GM21423 (cell line): ENCODE data around the gene C2CD5.
"Not testable (repeated sequence)": the region's sequence is repeated elsewhere in the genome, so short reads cannot be mapped to it uniquely, and the experiment has no call there.

Experiments used
- ATAC-seq: cut with Tn5 transposase; IDR thresholded peaks from one replicate; pipeline ENCODE4 v1.9.1; 2021; ENCODE audit warnings: mild to moderate bottlenecking, moderate library complexity; ENCODE audit not compliant: unreplicated experiment

Gene C2CD5

GRCh38 chr12:22480814-22481213 is 63.5 kb downstream of the C2CD5 start:
- not testable (repeated sequence) for ATAC-seq

- no peak for ATAC-seq
These were observed 64.3 kb downstream of the C2CD5 start for GRCh38 chr12:22480016-22480415.

GRCh38 chr12:22477894-22478287 is 66.5 kb downstream of the C2CD5 start:
- ATAC-seq, result no peak

GRCh38 chr12:22477166-22477893 is 67.0 kb downstream of the C2CD5 start:
- ATAC-seq, result no peak

- ATAC-seq, result no peak
These were observed 68.2 kb downstream of the C2CD5 start for GRCh38 chr12:22476133-22476532.

- no peak for ATAC-seq
These were observed 69.2 kb downstream of the C2CD5 start for GRCh38 chr12:22474970-22475720.

- peak; percentile 53 for ATAC-seq
These were observed 71.1 kb downstream of the C2CD5 start for GRCh38 chr12:22473212-22473611.

- ATAC-seq, result no peak
These were observed 77.2 kb downstream of the C2CD5 start for GRCh38 chr12:22467190-22467589.

GRCh38 chr12:22463306-22463705 is 81.0 kb downstream of the C2CD5 start:
- no peak for ATAC-seq

GRCh38 chr12:22461786-22462185 is 82.6 kb downstream of the C2CD5 start:
- no peak for ATAC-seq

- ATAC-seq, result peak; percentile 66
These were observed 84.4 kb downstream of the C2CD5 start for GRCh38 chr12:22459838-22460490.

GRCh38 chr12:22458298-22458937 is 85.9 kb downstream of the C2CD5 start:
- ATAC-seq, result no peak

GRCh38 chr12:22457085-22457484 is 87.3 kb downstream of the C2CD5 start:
- ATAC-seq, result no peak

GRCh38 chr12:22453511-22453910 is 90.8 kb downstream of the C2CD5 start:
- ATAC-seq, result no peak

GRCh38 chr12:22447223-22447622 is 97.1 kb downstream of the C2CD5 start:
- ATAC-seq, result no peak

GRCh38 chr12:22444317-22444665 is 100.1 kb downstream of the C2CD5 start:
- not testable (repeated sequence) for ATAC-seq

- ATAC-seq, result peak; percentile 99
These were observed 100.7 kb downstream of the C2CD5 start for GRCh38 chr12:22443379-22444316.

- no peak for ATAC-seq
These were observed 107.1 kb downstream of the C2CD5 start for GRCh38 chr12:22437031-22437806.

- ATAC-seq, result no peak
These were observed 108.8 kb downstream of the C2CD5 start for GRCh38 chr12:22435583-22435982.
